ENCODE data around the gene NR6A1. TPM values are rescaled to one million over a fixed set of nuclear protein-coding genes. Genes with fewer than 3 reads are reported as not detected.

NR6A1 gene
- total RNA-seq, 1 donor from 2014 or later, result 302 TPM

- H3K4me3 Mint-ChIP-seq, result no peak overlapping the region
- Histone ChIP-seq H3K9ac (no peak overlapping the region), H3K9me3 (ENCODE audit: low read depth) (no peaks in the 10 kb centered on the region), H3K4me3 (no peak overlapping the region), H4K20me1 (ENCODE audit: low read depth) (peaks cover 87% of the 10 kb centered on the region), H3K27me3 (no peaks in the 10 kb centered on the region), H3K27ac (no peak overlapping the region), H3F3A (ENCODE audit: low read depth) (peaks cover 31% of the 10 kb centered on the region), H3K4me1 (peaks cover 43% of the 10 kb centered on the region), H3K79me2 (ENCODE audit: low read depth) (peaks cover 91% of the 10 kb centered on the region), H3K36me3 (no peaks in the 10 kb centered on the region), H3K4me2 (no peak overlapping the region), H2AFZ (replicated peaks) (no peak overlapping the region)
- H3K36me3 Mint-ChIP-seq, result peaks cover 11% of the 10 kb centered on the region
- no peak for TF ChIP-seq CTCF (IDR thresholded peaks at IDR 0.05)
- no peak for TF ChIP-seq EZH2 (IDR thresholded peaks at IDR 0.05)
- no peak for TF ChIP-seq EZH2phosphoT487 (IDR thresholded peaks at IDR 0.05)
- H3K4me1 Mint-ChIP-seq, result peaks cover 52% of the 10 kb centered on the region
- no peak for DNase-seq (ENCODE audit: low spot score)
- H3K9me3 Mint-ChIP-seq, result no peaks in the 10 kb centered on the region
- H3K27ac Mint-ChIP-seq, result no peak overlapping the region
- peaks cover under 1% of the 10 kb centered on the region for H3K27me3 Mint-ChIP-seq (ENCODE audit: insufficient read depth, low read depth)
These were observed 76.5 kb downstream of the NR6A1 start for GRCh38 chr9:124694414-124695279.

GRCh38 chr9:124693403-124693802, 77.7 kb downstream of the NR6A1 start:
- Histone ChIP-seq H3K27ac (no peak overlapping the region), H3F3A (ENCODE audit: low read depth) (peaks cover 22% of the 10 kb centered on the region), H4K20me1 (ENCODE audit: low read depth) (peaks cover 77% of the 10 kb centered on the region), H3K9ac (no peak overlapping the region), H2AFZ (replicated peaks) (no peak overlapping the region), H3K4me1 (peaks cover 33% of the 10 kb centered on the region), H3K4me3 (no peak overlapping the region), H3K36me3 (no peaks in the 10 kb centered on the region), H3K27me3 (no peaks in the 10 kb centered on the region), H3K9me3 (ENCODE audit: low read depth) (no peaks in the 10 kb centered on the region), H3K4me2 (no peak overlapping the region), H3K79me2 (ENCODE audit: low read depth) (peaks cover 90% of the 10 kb centered on the region)
- Mint-ChIP-seq H3K36me3 (peaks cover 8% of the 10 kb centered on the region), H3K27ac (no peak overlapping the region), H3K4me3 (no peak overlapping the region), H3K9me3 (no peaks in the 10 kb centered on the region), H3K4me1 (peaks cover 44% of the 10 kb centered on the region), H3K27me3 (ENCODE audit: insufficient read depth, low read depth) (no peaks in the 10 kb centered on the region)
- TF ChIP-seq CTCF (IDR thresholded peaks at IDR 0.05) (no peak), EZH2 (IDR thresholded peaks at IDR 0.05) (no peak), EZH2phosphoT487 (IDR thresholded peaks at IDR 0.05) (no peak)
- no peak for DNase-seq (ENCODE audit: low spot score)

- Mint-ChIP-seq H3K27me3 (ENCODE audit: insufficient read depth, low read depth) (no peaks in the 10 kb centered on the region), H3K27ac (no peak overlapping the region), H3K36me3 (peaks cover 20% of the 10 kb centered on the region), H3K9me3 (no peaks in the 10 kb centered on the region), H3K4me1 (peaks cover 4% of the 10 kb centered on the region), H3K4me3 (no peak overlapping the region)
- no peak overlapping the region for H3K9ac ChIP-seq
- peaks cover 63% of the 10 kb centered on the region for H4K20me1 ChIP-seq (ENCODE audit: low read depth)
- no peak overlapping the region for H2AFZ ChIP-seq (replicated peaks)
- no peaks in the 10 kb centered on the region for H3K27me3 ChIP-seq
- no peaks in the 10 kb centered on the region for H3K36me3 ChIP-seq
- H3K4me3 ChIP-seq, result no peak overlapping the region
- H3K79me2 ChIP-seq (ENCODE audit: low read depth), result peaks cover 87% of the 10 kb centered on the region
- H3K27ac ChIP-seq, result no peak overlapping the region
- no peaks in the 10 kb centered on the region for H3K4me1 ChIP-seq
- no peak for TF ChIP-seq EZH2phosphoT487 (IDR thresholded peaks at IDR 0.05)
- no peak for TF ChIP-seq CTCF (IDR thresholded peaks at IDR 0.05)
- TF ChIP-seq EZH2 (IDR thresholded peaks at IDR 0.05), result no peak
- H3K9me3 ChIP-seq (ENCODE audit: low read depth), result no peaks in the 10 kb centered on the region
- DNase-seq (ENCODE audit: low spot score), result no peak
- H3F3A ChIP-seq (ENCODE audit: low read depth), result peaks cover 4% of the 10 kb centered on the region
- no peak overlapping the region for H3K4me2 ChIP-seq
These were observed 82.7 kb downstream of the NR6A1 start for GRCh38 chr9:124688238-124688904.

All from neural progenitor cell (in vitro differentiated cells).